Cardiac muscle cell (in vitro differentiated cells and primary cell): ENCODE results near the gene CENPB. TPM values are rescaled to one million over a fixed set of nuclear protein-coding genes. Genes with fewer than 3 reads are reported as not detected.

Experiments used
- DNase-seq, 2 donors: peaks; one replicate each; pipeline versions ENCODE4 v3.0.0 to v3.0.0-alpha.2; 2010 to 2017; ENCODE audit warnings: low read depth in 1 of 2, low spot score in 1 of 2
- H3K27ac ChIP-seq: fragments of 200-600 bp; sonication (generic); 2 replicates; pipeline ENCODE4 v1.5.1; 2016
- H3K27me3 ChIP-seq: fragments of 200-600 bp; sonication (generic); 2 replicates; pipeline ENCODE4 v1.6.0; 2016; ENCODE audit warnings: control low read depth
- H3K36me3 ChIP-seq: fragments of 200-600 bp; sonication (generic); 2 replicates; pipeline ENCODE4 v1.5.1; 2016; ENCODE audit warnings: control low read depth
- H3K4me1 ChIP-seq: fragments of 200-600 bp; sonication (generic); 2 replicates; pipeline ENCODE4 v1.8.1; 2017; ENCODE audit warnings: low read depth, mild to moderate bottlenecking, mixed run types
- H3K4me3 ChIP-seq: fragments of 200-600 bp; sonication (generic); 2 replicates; pipeline ENCODE4 v1.5.1; 2016; ENCODE audit warnings: mild to moderate bottlenecking
- H3K9me3 ChIP-seq: fragments of 200-600 bp; sonication (generic); 2 replicates; pipeline ENCODE4 v1.5.1; 2017; ENCODE audit warnings: low read depth, mild to moderate bottlenecking, control low read depth
- polyA plus RNA-seq: library from polyadenylated mRNA; unstranded; fragments of >200 nt; fragmentation: Nextera tagmentation; extraction: Ambion mirVana; gene quantifications from 2 replicates; pipeline ENCODE4 v1.2.1, GENCODE V29; 2016
- total RNA-seq: library from RNA; depleted of rRNA; stranded (reverse); fragments of >200 nt; gene quantifications from 2 replicates; pipeline ENCODE4 v1.2.3, GENCODE V29; 2016
- TF ChIP-seq, protein P1 (sequence below): IDR thresholded peaks from 2 replicates; pipeline ENCODE4 v1.5.1; 2012; ENCODE audit warnings: low read depth, mild to moderate bottlenecking, low read length

The CENPB gene
- total and polyA plus RNA-seq, 2 experiments from 2014 or later, result 12.5 to 47.6 TPM

DNA sequence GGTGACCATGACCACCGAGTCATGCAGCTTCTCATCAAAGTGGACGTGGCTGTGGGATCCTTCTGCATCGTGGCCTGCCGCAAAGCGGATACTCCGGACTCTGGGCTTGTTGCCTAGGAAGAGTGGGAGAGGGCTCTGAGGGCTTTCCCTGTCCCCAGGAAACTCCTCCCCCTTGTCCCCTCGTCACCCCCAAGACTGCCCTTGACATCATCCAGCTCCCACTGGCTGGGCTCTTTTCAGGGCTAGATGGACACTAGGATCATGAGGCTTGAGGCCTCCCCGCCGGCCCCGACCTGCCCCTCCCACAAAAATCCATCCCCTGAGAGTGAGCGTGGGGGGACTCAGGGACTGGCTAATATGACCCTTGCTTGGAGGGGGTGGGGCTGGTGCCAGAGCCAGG lies 28.0 kb downstream of the CENPB start:
- TF ChIP-seq, protein P1, sequence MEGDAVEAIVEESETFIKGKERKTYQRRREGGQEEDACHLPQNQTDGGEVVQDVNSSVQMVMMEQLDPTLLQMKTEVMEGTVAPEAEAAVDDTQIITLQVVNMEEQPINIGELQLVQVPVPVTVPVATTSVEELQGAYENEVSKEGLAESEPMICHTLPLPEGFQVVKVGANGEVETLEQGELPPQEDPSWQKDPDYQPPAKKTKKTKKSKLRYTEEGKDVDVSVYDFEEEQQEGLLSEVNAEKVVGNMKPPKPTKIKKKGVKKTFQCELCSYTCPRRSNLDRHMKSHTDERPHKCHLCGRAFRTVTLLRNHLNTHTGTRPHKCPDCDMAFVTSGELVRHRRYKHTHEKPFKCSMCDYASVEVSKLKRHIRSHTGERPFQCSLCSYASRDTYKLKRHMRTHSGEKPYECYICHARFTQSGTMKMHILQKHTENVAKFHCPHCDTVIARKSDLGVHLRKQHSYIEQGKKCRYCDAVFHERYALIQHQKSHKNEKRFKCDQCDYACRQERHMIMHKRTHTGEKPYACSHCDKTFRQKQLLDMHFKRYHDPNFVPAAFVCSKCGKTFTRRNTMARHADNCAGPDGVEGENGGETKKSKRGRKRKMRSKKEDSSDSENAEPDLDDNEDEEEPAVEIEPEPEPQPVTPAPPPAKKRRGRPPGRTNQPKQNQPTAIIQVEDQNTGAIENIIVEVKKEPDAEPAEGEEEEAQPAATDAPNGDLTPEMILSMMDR, result no peak
- H3K36me3 ChIP-seq, result no peaks in the 10 kb centered on the region
- H3K4me3 ChIP-seq, result no peak overlapping the region
- H3K27me3 ChIP-seq, result no peaks in the 10 kb centered on the region
- H3K27ac ChIP-seq, result no peak overlapping the region
- no peaks in the 10 kb centered on the region for H3K9me3 ChIP-seq
- H3K4me1 ChIP-seq, result no peaks in the 10 kb centered on the region
- DNase-seq, result no peak

DNA sequence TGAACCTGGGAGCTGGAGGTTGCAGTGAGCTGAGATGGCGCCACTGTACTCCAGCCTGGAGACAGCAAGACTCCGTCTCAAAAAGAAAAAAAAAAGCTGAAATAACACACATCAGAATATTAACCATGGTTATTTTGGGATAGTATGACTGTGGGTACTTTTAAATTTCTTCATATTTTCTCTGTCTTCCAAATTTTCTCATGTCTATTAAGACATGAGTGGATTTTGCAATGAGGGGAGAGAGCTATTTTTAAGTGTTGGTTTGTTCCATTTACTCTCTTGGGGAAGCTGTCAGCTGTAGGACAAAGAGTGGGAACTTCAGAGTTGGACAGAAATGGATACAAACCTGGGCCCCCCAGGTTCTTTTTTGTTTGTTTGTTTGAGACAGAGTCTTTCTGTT lies 29.3 kb downstream of the CENPB start:
- H3K9me3 ChIP-seq, result no peaks in the 10 kb centered on the region
- no peak for DNase-seq
- TF ChIP-seq, protein P1, result no peak
- H3K36me3 ChIP-seq, result no peaks in the 10 kb centered on the region
- no peak overlapping the region for H3K4me3 ChIP-seq
- H3K4me1 ChIP-seq, result no peaks in the 10 kb centered on the region
- no peak overlapping the region for H3K27ac ChIP-seq
- peaks cover 7% of the 10 kb centered on the region for H3K27me3 ChIP-seq

DNA sequence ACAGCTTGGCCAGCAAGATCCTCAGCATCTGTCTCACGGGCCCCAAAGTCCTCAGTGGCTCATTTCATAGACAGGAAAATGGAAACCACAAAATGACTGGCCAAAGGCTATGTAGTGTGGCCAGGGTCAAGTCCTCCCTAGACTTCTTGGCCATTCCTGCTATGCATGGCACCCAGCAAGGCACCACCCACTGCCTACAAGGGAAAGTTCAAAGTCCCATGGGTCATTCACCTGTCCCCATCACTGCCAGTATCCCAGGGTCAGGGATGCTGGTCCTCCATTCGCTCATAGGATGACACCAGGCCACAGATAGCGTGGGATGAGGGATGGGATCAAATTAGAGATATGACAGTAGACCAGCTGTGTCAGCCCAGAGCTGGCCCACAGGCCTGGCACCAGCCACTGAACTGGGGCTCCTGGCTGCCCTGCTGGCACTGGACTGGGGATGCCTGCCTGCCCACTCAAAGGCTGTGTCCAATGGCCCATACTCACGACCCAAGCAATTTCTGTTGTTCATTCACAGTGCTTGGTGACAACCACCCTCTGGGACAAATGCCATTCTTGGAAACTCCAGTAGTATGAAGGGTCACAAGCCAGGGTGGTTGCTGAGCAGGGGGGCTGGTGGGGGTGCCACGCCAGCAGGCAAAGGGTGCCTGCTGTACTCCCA lies 30.6 kb downstream of the CENPB start:
- H3K4me3 ChIP-seq, result no peak overlapping the region
- no peaks in the 10 kb centered on the region for H3K4me1 ChIP-seq
- H3K36me3 ChIP-seq, result no peaks in the 10 kb centered on the region
- no peaks in the 10 kb centered on the region for H3K9me3 ChIP-seq
- H3K27ac ChIP-seq, result no peak overlapping the region
- H3K27me3 ChIP-seq, result peaks cover 20% of the 10 kb centered on the region
- TF ChIP-seq, protein P1, result no peak
- DNase-seq, result no peak

DNA sequence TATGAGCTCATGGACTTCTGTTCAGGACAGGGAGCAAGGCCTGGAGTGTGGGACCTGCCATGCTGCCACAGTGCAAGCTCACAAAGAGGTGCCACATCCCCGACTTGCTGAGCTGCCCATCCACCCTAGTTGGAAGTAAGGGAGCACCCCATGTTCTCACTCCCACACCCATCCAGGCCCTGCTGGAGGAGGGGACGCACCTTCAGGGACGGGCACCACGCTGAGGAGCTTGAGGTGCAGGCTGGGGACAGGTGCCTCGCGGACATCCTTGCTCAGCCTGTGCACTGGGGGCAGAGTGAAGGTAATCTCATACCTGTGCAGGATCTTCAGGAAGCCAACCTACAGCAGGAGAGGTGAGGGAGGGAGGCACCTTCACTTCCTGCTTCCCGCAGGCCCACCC lies 31.3 kb downstream of the CENPB start:
- no peaks in the 10 kb centered on the region for H3K9me3 ChIP-seq
- no peaks in the 10 kb centered on the region for H3K36me3 ChIP-seq
- no peak for DNase-seq
- H3K27me3 ChIP-seq, result peaks cover 27% of the 10 kb centered on the region
- H3K4me1 ChIP-seq, result no peaks in the 10 kb centered on the region
- TF ChIP-seq, protein P1, result no peak
- H3K4me3 ChIP-seq, result no peak overlapping the region
- H3K27ac ChIP-seq, result no peak overlapping the region

DNA sequence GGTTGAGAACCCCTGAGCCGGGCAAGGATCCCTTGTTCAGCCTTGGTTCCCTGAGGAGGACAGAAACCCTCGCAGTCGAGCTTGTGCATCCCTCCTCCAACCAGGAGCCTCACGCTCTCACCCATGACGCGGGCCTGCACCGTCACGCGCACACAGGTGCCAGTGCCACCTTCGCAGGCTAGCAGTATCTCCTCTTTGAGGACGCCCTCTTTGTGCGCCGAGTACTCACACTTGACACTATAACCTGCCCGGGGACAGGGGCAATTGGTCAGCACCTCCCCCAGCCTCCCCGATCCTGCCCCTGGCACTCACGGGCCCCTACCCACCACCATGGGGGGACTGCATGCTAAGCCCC lies 32.3 kb downstream of the CENPB start:
- H3K4me1 ChIP-seq, result no peaks in the 10 kb centered on the region
- H3K4me3 ChIP-seq, result no peak overlapping the region
- TF ChIP-seq, protein P1, result no peak
- no peak for DNase-seq
- no peak overlapping the region for H3K27ac ChIP-seq
- no peaks in the 10 kb centered on the region for H3K36me3 ChIP-seq
- peaks cover 37% of the 10 kb centered on the region for H3K27me3 ChIP-seq
- no peaks in the 10 kb centered on the region for H3K9me3 ChIP-seq
